ENCODE data around the gene M1AP.

- TF ChIP-seq, protein P1, sequence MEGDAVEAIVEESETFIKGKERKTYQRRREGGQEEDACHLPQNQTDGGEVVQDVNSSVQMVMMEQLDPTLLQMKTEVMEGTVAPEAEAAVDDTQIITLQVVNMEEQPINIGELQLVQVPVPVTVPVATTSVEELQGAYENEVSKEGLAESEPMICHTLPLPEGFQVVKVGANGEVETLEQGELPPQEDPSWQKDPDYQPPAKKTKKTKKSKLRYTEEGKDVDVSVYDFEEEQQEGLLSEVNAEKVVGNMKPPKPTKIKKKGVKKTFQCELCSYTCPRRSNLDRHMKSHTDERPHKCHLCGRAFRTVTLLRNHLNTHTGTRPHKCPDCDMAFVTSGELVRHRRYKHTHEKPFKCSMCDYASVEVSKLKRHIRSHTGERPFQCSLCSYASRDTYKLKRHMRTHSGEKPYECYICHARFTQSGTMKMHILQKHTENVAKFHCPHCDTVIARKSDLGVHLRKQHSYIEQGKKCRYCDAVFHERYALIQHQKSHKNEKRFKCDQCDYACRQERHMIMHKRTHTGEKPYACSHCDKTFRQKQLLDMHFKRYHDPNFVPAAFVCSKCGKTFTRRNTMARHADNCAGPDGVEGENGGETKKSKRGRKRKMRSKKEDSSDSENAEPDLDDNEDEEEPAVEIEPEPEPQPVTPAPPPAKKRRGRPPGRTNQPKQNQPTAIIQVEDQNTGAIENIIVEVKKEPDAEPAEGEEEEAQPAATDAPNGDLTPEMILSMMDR (IDR thresholded peaks at IDR 0.05) = no peak
- peak; percentile 18 for TF ChIP-seq POLR2A (IDR thresholded peaks at IDR 0.05)
Measured at GRCh38 chr2:74653985-74654882, 6.1 kb upstream of the M1AP start, which contains the start of gene SEMA4F.
